Astrocyte of the cerebellum (primary cell): ENCODE data around the gene ACTN1.

Experiments
- DNase-seq: peaks from one replicate; pipeline ENCODE4 v3.0.0-alpha.2; 2011; ENCODE audit warnings: low read depth
- H3K4me3 ChIP-seq: 2 replicates; pipeline ENCODE4 v1.5.1; 2011; ENCODE audit warnings: mild to moderate bottlenecking, low read depth, low read length, moderate library complexity
- in situ Hi-C: cut with HindIII; loops from 2 replicates; pipeline ENCODE4 v1.10.0; 2017; ENCODE audit warnings: low sequenced_read_pairs
- TF ChIP-seq, protein P1 (sequence below): IDR thresholded peaks from 2 replicates; pipeline ENCODE4 v1.5.1; 2012; ENCODE audit warnings: low read length, low read depth, moderate library complexity, mild to moderate bottlenecking; ENCODE audit errors: missing control alignments

ACTN1 gene

DNA sequence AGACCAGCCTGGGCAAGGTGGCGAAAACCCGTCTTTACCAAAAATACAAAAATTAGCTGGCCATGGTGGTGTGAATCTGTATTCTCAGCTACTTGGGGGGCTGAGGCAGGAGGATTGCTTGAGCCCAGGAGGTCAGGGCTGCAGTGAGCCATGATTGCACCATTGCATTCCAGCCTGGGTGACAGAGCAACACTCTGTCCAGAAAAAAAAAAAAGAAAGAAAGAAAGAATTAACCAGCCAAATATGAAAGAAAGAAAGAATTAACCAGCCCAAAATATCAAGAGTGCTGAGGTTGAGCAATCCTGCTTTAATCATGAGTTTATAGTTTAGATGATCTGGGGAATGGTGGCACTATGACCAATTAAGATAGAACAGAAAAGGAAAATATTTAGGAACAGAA is 3.5 kb upstream of the ACTN1 start:
- no peak overlapping the region for H3K4me3 ChIP-seq
- TF ChIP-seq, protein P1, sequence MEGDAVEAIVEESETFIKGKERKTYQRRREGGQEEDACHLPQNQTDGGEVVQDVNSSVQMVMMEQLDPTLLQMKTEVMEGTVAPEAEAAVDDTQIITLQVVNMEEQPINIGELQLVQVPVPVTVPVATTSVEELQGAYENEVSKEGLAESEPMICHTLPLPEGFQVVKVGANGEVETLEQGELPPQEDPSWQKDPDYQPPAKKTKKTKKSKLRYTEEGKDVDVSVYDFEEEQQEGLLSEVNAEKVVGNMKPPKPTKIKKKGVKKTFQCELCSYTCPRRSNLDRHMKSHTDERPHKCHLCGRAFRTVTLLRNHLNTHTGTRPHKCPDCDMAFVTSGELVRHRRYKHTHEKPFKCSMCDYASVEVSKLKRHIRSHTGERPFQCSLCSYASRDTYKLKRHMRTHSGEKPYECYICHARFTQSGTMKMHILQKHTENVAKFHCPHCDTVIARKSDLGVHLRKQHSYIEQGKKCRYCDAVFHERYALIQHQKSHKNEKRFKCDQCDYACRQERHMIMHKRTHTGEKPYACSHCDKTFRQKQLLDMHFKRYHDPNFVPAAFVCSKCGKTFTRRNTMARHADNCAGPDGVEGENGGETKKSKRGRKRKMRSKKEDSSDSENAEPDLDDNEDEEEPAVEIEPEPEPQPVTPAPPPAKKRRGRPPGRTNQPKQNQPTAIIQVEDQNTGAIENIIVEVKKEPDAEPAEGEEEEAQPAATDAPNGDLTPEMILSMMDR = no peak
- in situ Hi-C loops = loop anchor here (10.0 kb wide), 2 partner anchors 62 to 112 kb away; no protein-coding TSS in a partner anchor
- DNase-seq = no peak

DNA sequence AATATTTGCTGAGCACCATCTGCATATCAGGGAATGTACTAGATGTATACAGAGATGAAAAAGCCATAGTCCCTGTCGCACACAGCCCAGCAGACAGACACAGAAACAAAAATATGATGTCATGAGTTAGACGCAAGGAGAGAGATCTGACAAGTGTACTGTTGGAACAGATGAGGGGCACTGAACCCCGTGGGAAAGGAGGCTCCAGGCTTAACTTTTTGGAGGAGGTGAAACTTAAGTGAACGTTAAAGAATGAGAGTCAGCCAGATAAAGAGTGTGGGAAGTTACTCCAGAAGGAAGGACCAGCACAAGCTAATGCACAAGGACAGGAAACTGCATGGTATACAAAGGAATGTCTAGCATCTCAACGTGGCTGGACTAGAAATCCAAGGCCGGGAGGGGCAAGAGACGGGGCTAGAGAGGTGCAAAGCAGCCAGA is 2.5 kb upstream of the ACTN1 start:
- DNase-seq = no peak
- H3K4me3 ChIP-seq = no peak overlapping the region
- in situ Hi-C loops = loop anchor here (10.0 kb wide), 2 partner anchors 63 to 113 kb away; no protein-coding TSS in a partner anchor
- TF ChIP-seq, protein P1 = no peak

DNA sequence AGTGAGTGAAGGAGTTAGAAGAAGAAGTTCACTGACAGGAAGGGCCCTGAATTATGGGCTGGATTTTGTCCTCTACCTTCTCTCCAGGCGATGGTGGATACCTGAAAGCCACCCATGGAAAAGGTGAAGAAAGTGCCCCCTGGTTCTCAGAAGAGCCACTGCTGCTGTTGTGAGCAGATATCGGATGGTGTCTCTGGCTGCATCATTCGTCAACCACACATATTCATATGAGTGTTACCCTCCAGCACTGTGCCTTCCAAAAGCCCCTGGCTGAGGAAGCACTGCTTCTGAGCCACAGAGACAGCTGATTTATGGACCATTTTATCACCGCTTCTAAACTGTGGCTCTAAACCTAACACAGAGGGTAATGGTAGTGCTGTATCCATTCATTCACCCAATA is 2.0 kb upstream of the ACTN1 start:
- DNase-seq = no peak
- H3K4me3 ChIP-seq = no peak overlapping the region
- TF ChIP-seq, protein P1 = no peak
- in situ Hi-C loops = loop anchor here (10.0 kb wide), 2 partner anchors 64 to 114 kb away; no protein-coding TSS in a partner anchor

DNA sequence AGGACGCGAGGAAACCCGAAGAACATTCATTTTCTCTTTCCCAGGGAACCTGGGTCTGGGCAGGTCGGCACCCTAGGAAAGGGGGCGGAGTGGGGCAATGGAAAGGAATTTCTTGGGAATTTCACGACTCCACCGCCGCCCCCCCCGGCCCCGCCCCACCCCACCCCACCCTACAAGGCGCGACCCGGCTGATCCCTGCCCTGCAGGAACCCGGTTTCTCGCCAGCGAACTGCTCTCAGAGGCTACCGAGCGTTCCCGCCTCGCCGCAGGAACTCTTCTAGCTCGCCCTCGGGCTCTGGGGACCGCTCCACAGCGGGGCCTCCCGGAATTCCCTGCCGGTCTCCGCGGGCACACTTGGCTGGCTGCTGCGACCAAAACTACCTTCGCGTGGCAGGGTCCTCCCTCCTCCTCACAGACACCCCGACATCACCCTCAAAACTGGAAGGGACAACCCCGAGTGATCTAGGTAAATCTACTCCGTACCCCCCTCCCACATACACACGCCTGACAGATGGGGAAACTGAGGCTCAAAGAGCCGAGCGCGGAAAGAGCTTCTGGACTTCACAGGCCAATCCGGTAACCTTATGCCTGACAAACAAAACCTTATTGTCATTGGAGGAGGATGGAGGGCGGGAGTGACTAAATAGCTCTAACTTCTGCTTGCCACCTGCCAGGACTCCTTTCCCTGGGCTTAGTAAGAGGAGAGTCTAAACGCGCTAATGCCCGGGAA is 785 bp upstream of the ACTN1 start:
- in situ Hi-C loops = loop anchor here (10.0 kb wide), 2 partner anchors 65 to 115 kb away; no protein-coding TSS in a partner anchor
- TF ChIP-seq, protein P1 = no peak
- no peak for DNase-seq
- peak overlapping the region; percentile 98 for H3K4me3 ChIP-seq

DNA sequence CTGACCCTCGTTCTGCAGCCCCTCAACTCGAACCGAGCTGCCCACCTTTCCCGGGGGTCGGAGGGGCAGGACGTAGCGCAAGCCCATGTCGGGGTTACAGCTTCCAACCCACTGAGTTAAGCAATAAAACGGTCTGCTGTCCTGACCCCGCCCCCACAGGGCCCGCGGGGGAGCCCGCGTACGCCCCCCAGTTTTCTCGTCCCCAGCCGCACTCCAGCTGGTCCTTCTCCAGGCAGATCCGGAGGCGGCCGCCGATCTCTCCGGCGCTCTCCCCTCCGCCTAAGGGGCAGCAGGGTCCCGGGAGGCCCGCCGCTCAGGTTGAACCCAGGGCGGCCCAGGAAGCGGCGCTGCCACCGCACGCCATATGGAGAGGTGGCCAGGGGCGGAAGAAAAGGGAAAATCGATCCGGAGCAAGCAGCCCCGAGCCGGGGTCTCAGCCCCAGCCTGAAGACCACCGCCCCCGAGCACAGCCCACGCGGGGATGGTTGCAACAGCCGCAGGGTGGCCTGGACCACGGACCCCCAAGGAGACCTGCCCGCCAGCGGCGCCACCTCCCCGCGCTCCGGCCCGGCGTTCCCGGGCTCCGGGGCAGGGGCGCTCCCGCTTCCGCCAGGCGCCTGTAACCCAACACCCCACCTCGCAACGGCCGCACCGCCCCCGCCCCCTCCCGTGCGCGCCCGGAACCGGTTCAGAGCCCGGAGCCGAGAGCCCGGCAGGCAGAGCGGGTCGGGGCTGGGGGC is 760 bp downstream of the ACTN1 start:
- in situ Hi-C loops = no loop called here
- DNase-seq = no peak
- TF ChIP-seq, protein P1 = peak; percentile 2
- H3K4me3 ChIP-seq = peak overlapping the region; percentile 98

DNA sequence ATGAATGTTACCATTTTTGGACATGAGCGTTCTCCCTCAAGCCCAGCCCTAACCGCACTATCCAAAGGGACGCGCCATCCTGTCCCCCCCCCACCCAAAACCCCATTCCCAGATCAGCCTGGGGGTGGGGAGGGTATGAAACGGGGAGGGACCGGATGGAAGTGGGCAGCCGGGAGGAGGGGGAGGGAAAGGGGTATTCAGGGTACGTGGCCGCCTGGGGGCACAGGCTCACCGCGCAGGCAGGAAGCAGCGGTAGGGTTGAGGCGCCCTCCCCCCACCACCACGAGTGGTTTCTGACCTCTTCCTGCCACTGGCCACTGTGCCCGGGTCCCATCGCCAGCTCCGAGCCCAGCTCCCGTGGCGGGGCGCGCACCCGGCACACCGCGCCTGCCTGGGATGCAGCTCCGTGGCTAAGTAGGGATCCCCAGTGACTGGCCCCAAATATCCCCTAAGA is 1.4 kb downstream of the ACTN1 start:
- TF ChIP-seq, protein P1 = no peak
- in situ Hi-C loops = no loop called here
- DNase-seq = peak; percentile 78
- peak overlapping the region; percentile 98 for H3K4me3 ChIP-seq
